Activated B cell treated with CpG ODN at 0.5 μM for 24 hours (primary cell): ENCODE measurements around the gene DNAJC11. TPM values are rescaled to one million over a fixed set of nuclear protein-coding genes. Genes with fewer than 3 reads are reported as not detected.
"Not testable (repeated sequence)": the region's sequence is repeated elsewhere in the genome, so short reads cannot be mapped to it uniquely, and the experiment has no call there.

ENCODE experiments used
- ATAC-seq: fragments of 200-7000 bp; cut with Tn5 transposase; one replicate; pipeline ENCODE4 v1.10.0; 2021; ENCODE audit warnings: low read depth, mild to moderate bottlenecking, moderate library complexity
- CTCF ChIA-PET: fragments of 350-600 bp; sonication (Branson Sonifier 250); formaldehyde crosslinking; loops from one replicate; lab custom pipeline; 2021; ENCODE audit warnings: antibody characterized with exemption; lab: Charles Lee
- POLR2A ChIA-PET: fragments of 350-600 bp; sonication (Branson Sonifier 250); formaldehyde crosslinking; loops from one replicate; lab custom pipeline; 2021; ENCODE audit warnings: antibody characterized with exemption; lab: Charles Lee
- DNase-seq: peaks from one replicate; pipeline ENCODE4 v3.0.0; 2022
- H3K27ac Mint-ChIP-seq: one replicate; pipeline ENCODE4 v1.8.0; 2020; ENCODE audit warnings: mixed read lengths
- H3K27me3 Mint-ChIP-seq: one replicate; pipeline ENCODE4 v1.8.0; 2021; ENCODE audit warnings: mixed read lengths
- H3K36me3 Mint-ChIP-seq: one replicate; pipeline ENCODE4 v1.8.0; 2021; ENCODE audit warnings: low read depth, mixed read lengths
- H3K4me1 Mint-ChIP-seq: one replicate; pipeline ENCODE4 v1.8.0; 2021; ENCODE audit warnings: mixed read lengths
- H3K4me3 Mint-ChIP-seq: one replicate; pipeline ENCODE4 v1.8.0; 2020; ENCODE audit warnings: mild to moderate bottlenecking, mixed read lengths
- H3K9me3 Mint-ChIP-seq: one replicate; pipeline ENCODE4 v1.8.0; 2020; ENCODE audit warnings: mixed read lengths
- CTCF ChIP-seq: fragments of 200-600 bp; IDR thresholded peaks from one replicate; pipeline ENCODE4 v1.8.0; 2022; ENCODE audit warnings: antibody characterized with exemption, mild to moderate bottlenecking
- intact Hi-C: fragments of 100-400 bp; cut with micrococcal nuclease; formaldehyde crosslinking; loops from one replicate; pipeline ENCODE4 v1.15.1; 2024
- total RNA-seq: library from RNA; stranded (reverse); gene quantifications from 2 replicates; pipeline ENCODE4 v1.2.3, GENCODE V29; 2022

The DNAJC11 gene
- total RNA-seq, 1 donor from 2014 or later: 65.6 TPM

GRCh38 chr1:6601923-6602668 lies 99.5 kb downstream of the DNAJC11 start:
- Mint-ChIP-seq H3K27ac (peak overlapping the region; percentile 91), H3K9me3 (no peaks in the 10 kb centered on the region), H3K36me3 (peaks cover 15% of the 10 kb centered on the region), H3K4me1 (peaks cover 40% of the 10 kb centered on the region), H3K27me3 (no peaks in the 10 kb centered on the region), H3K4me3 (peak overlapping the region; percentile 91)
- ChIA-PET POLR2A (interaction anchor here (0.6 to 8.1 kb wide), 10 partner anchors 10 to 410 kb away, joined by 3 to 94 read pairs (median 9); partner anchors contain the start of genes CAMTA1, NOL9, PHF13 and TAS1R1), CTCF (interaction anchor here (1.0 to 2.9 kb wide), 7 partner anchors 22 to 48 kb away, joined by 3 to 11 read pairs (median 3); partner anchors contain the start of genes NOL9, TAS1R1 and THAP3)
- DNase-seq: peak; percentile 38
- no peak for TF ChIP-seq CTCF
- intact Hi-C loops: loop anchor here (1.0 kb wide), 2 partner anchors 99 to 183 kb away; partner anchors contain the start of genes CAMTA1 and DNAJC11
- peak; percentile 37 for ATAC-seq

GRCh38 chr1:6601049-6601922 lies 100.3 kb downstream of the DNAJC11 start:
- H3K27ac Mint-ChIP-seq: peak overlapping the region; percentile 91
- H3K27me3 Mint-ChIP-seq: no peaks in the 10 kb centered on the region
- H3K9me3 Mint-ChIP-seq: no peaks in the 10 kb centered on the region
- peak; percentile 52 for DNase-seq
- H3K4me3 Mint-ChIP-seq: peak overlapping the region; percentile 91
- intact Hi-C loops: loop anchor here (1.0 kb wide), 1 partner anchor 100 kb away; the partner anchor contains the start of gene DNAJC11
- ChIA-PET CTCF (interaction anchor here (1.0 to 2.9 kb wide), 7 partner anchors 20 to 47 kb away, joined by 3 to 11 read pairs (median 4); partner anchors contain the start of genes NOL9, TAS1R1 and THAP3), POLR2A (interaction anchor here (0.6 to 8.1 kb wide), 11 partner anchors 11 to 410 kb away, joined by 3 to 94 read pairs (median 4); partner anchors contain the start of genes CAMTA1, NOL9, PHF13 and TAS1R1)
- peak; percentile 39 for ATAC-seq
- peaks cover 41% of the 10 kb centered on the region for H3K4me1 Mint-ChIP-seq
- no peak for TF ChIP-seq CTCF
- H3K36me3 Mint-ChIP-seq: peaks cover 22% of the 10 kb centered on the region

GRCh38 chr1:6600410-6601048 lies 101.1 kb downstream of the DNAJC11 start:
- DNase-seq (no peak), ATAC-seq (peak; percentile 0)
- H3K27me3 Mint-ChIP-seq: no peaks in the 10 kb centered on the region
- intact Hi-C loops: loop anchor here (1.0 kb wide), 1 partner anchor 101 kb away; the partner anchor contains the start of gene DNAJC11
- peaks cover 43% of the 10 kb centered on the region for H3K4me1 Mint-ChIP-seq
- H3K36me3 Mint-ChIP-seq: peaks cover 29% of the 10 kb centered on the region
- no peak for TF ChIP-seq CTCF
- ChIA-PET POLR2A (interaction anchor here (0.5 to 8.1 kb wide), 8 partner anchors 11 to 573 kb away, joined by 3 to 94 read pairs (median 6); partner anchors contain the start of genes NOL9, PHF13, TAS1R1 and ZBTB48), CTCF (interaction anchor here (1.3 to 2.9 kb wide), 2 partner anchors 19 to 46 kb away, joined by 4 to 11 read pairs; partner anchors contain the start of genes NOL9 and TAS1R1)
- peak overlapping the region; percentile 91 for H3K4me3 Mint-ChIP-seq
- no peaks in the 10 kb centered on the region for H3K9me3 Mint-ChIP-seq
- H3K27ac Mint-ChIP-seq: peak overlapping the region; percentile 91

GRCh38 chr1:6599991-6600390 lies 101.6 kb downstream of the DNAJC11 start:
- peaks cover 35% of the 10 kb centered on the region for H3K36me3 Mint-ChIP-seq
- CTCF ChIA-PET: interaction anchor here (1.3 kb wide), 1 partner anchor 19 kb away, joined by 4 read pairs; no protein-coding TSS in a partner anchor
- ATAC-seq, DNase-seq, H3K27me3 Mint-ChIP-seq, H3K9me3 Mint-ChIP-seq: not testable (repeated sequence)
- peak overlapping the region; percentile 91 for H3K4me3 Mint-ChIP-seq
- H3K27ac Mint-ChIP-seq: peak overlapping the region; percentile 91
- POLR2A ChIA-PET: interaction anchor here (0.5 to 8.1 kb wide), 6 partner anchors 12 to 573 kb away, joined by 3 to 94 read pairs (median 22); partner anchors contain the start of genes NOL9, PHF13, TAS1R1 and ZBTB48
- H3K4me1 Mint-ChIP-seq: peaks cover 43% of the 10 kb centered on the region
- intact Hi-C loops: loop anchor here (2.0 kb wide), 1 partner anchor 13 kb away; the partner anchor contains the start of gene PHF13
